ENCODE data around the gene ZNF419. TPM values are rescaled to one million over a fixed set of nuclear protein-coding genes. Genes with fewer than 3 reads are reported as not detected.
"Not testable (repeated sequence)": the region's sequence is repeated elsewhere in the genome, so short reads cannot be mapped to it uniquely, and the experiment has no call there.

The ZNF419 gene
- 31.0 TPM for total RNA-seq

GRCh38 chr19:57487477-57488298, at the start of gene ZNF419:
Gene ZNF419, plus strand, starts transcription at chr19:57487750. Its CDS starts 201 bp downstream, at chr19:57487951.
- peak; percentile 6 for FAIRE-seq
- DNase-seq (ENCODE audit: low spot score in 2 of 2), result peak; percentile 90 to 91

- no peak for DNase-seq (ENCODE audit: low spot score in 2 of 2)
- no peak for FAIRE-seq
Measured at GRCh38 chr19:57437931-57438330, 49.6 kb upstream of the ZNF419 start.

- DNase-seq (ENCODE audit: low spot score in 2 of 2) (no peak), FAIRE-seq (no peak)
Measured at GRCh38 chr19:57438925-57439324, 48.6 kb upstream of the ZNF419 start.

- no peak for FAIRE-seq
- DNase-seq (ENCODE audit: low spot score in 2 of 2), result no peak
Measured at GRCh38 chr19:57441979-57442752, 45.4 kb upstream of the ZNF419 start.

- no peak for FAIRE-seq
- DNase-seq (ENCODE audit: low spot score in 2 of 2), result no peak
Measured at GRCh38 chr19:57443121-57443696, 44.3 kb upstream of the ZNF419 start.

GRCh38 chr19:57452307-57452706, 35.2 kb upstream of the ZNF419 start:
- DNase-seq (ENCODE audit: low spot score in 2 of 2) (no peak), FAIRE-seq (no peak)

GRCh38 chr19:57465680-57466381, 21.7 kb upstream of the ZNF419 start:
- FAIRE-seq, result no peak
- DNase-seq (ENCODE audit: low spot score in 2 of 2), result no peak

- no peak for DNase-seq (ENCODE audit: low spot score in 2 of 2)
- FAIRE-seq, result no peak
Measured at GRCh38 chr19:57466489-57466888, 21.1 kb upstream of the ZNF419 start.

GRCh38 chr19:57473646-57474045, 13.9 kb upstream of the ZNF419 start:
- DNase-seq (ENCODE audit: low spot score in 2 of 2) (no peak), FAIRE-seq (no peak)

GRCh38 chr19:57477191-57478008, 10.2 kb upstream of the ZNF419 start, which contains the start of gene ZNF772:
Gene ZNF772, minus strand, starts transcription at chr19:57477566. Its CDS starts 257 bp downstream, at chr19:57477309.
- DNase-seq (ENCODE audit: low spot score in 2 of 2), result peak; percentile 85 to 91
- peak; percentile 47 for FAIRE-seq

GRCh38 chr19:57488299-57488644, 722 bp downstream of the ZNF419 start:
- not testable (repeated sequence) for DNase-seq (ENCODE audit: low spot score in 2 of 2)

GRCh38 chr19:57499332-57499679, 11.8 kb downstream of the ZNF419 start:
- not testable (repeated sequence) for DNase-seq (ENCODE audit: low spot score in 2 of 2); FAIRE-seq

More at GRCh38 chr19:57488299-57488644, 722 bp downstream of the ZNF419 start:
- not testable (repeated sequence) for FAIRE-seq

GRCh38 chr19:57499680-57500395, 12.3 kb downstream of the ZNF419 start, which contains the start of gene ZNF773:
Gene ZNF773, plus strand, starts transcription at chr19:57499938. Its CDS starts 143 bp downstream, at chr19:57500081.
- peak; percentile 74 to 87 for DNase-seq (ENCODE audit: low spot score in 2 of 2)
- FAIRE-seq, result not testable (repeated sequence)

- not testable (repeated sequence) for DNase-seq (ENCODE audit: low spot score in 2 of 2); FAIRE-seq
Measured at GRCh38 chr19:57500400-57500799, 12.8 kb downstream of the ZNF419 start.

- no peak for DNase-seq (ENCODE audit: low spot score in 2 of 2)
- no peak for FAIRE-seq
Measured at GRCh38 chr19:57506163-57506562, 18.6 kb downstream of the ZNF419 start.

- FAIRE-seq (no peak), DNase-seq (ENCODE audit: low spot score in 2 of 2) (no peak)
Measured at GRCh38 chr19:57511484-57511883, 23.9 kb downstream of the ZNF419 start.

GRCh38 chr19:57512845-57513244, 25.3 kb downstream of the ZNF419 start:
- DNase-seq (ENCODE audit: low spot score in 2 of 2), result no peak
- FAIRE-seq, result no peak

GRCh38 chr19:57515255-57515654, 27.7 kb downstream of the ZNF419 start:
- FAIRE-seq (no peak), DNase-seq (ENCODE audit: low spot score in 2 of 2) (no peak)

GRCh38 chr19:57518021-57518420, 30.5 kb downstream of the ZNF419 start:
- FAIRE-seq, result not testable (repeated sequence)

More at GRCh38 chr19:57518021-57518420, 30.5 kb downstream of the ZNF419 start:
- not testable (repeated sequence) for DNase-seq (ENCODE audit: low spot score in 2 of 2)
